ENCODE results near the gene PDCD1. TPM values are rescaled to one million over a fixed set of nuclear protein-coding genes. Genes with fewer than 3 reads are reported as not detected.
"Not testable (repeated sequence)": the region's sequence is repeated elsewhere in the genome, so short reads cannot be mapped to it uniquely, and the experiment has no call there.

PDCD1 gene
- total RNA-seq (2014; rRNA removed; shearing (Covaris generic)) = not detected in 2 replicates
- polyA plus RNA-seq (2016; fragmentation: Nextera tagmentation; extraction: Ambion mirVana) = not detected in 2 replicates

DNA sequence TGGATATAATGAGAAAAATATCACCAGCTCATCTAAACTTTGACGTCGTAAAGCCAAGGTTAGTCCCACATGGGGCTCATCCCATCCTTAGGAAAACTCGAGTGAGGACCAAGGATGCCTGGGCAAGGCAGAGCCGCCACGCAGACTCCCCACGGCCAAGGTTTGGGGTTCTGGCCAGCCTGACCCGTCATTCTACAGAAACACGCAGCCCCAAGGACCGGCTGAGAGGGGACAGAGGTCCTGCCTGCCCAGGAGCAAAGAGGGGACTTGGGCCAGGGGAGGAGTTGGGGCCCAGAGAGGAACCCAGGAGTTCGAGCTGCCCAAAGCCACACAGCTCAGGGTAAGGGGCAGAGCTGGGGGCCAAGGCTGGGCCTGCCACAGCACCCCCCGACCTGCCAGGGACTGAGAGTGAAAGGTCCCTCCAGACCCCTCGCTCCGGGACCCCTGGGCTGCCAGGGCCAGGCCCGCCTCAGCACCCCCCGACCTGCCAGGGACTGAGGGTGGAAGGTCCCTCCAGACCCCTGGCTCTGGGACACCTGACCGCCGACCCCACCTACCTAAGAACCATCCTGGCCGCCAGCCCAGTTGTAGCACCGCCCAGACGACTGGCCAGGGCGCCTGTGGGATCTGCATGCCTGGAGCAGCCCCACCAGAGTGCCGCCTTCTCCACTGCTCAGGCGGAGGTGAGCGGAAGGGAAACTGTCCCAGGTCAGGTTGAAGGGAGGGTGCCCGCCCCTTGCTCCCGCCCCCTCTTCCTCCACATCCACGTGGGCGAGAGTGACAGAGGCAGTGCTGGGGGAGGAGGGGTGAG, at the start of gene PDCD1:
Gene PDCD1 (minus strand): TSS at position 689 of the 811 bp plus-strand sequence. CDS start 56 bp downstream, at position 633.
- no peaks in the 10 kb centered on the region for H3K27me3 ChIP-seq (replicated peaks; ENCODE audit: insufficient read depth)
- in situ Hi-C loops (cut with MboI) = no loop called here

DNA sequence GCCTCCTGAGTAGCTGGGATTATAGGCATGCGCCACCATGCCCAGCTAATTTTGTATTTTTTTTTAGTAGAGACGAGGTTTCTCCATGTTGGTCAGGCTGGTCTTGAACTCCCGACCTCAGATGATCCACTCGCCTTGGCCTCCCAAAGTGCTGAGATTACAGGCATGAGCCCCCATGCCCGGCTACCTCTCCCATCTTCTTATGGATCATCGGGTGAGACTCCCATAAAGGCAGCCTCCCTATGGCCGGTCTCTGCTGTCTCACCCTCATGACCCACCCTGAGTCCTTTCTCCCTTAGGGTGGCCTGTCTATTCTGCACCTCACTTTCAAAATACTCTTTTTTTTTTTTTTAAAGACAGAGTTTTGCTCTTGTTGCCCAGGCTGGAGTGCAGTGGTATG, 49.1 kb upstream of the PDCD1 start:
- H3K27ac ChIP-seq; in situ Hi-C loops (cut with MboI); H3K4me3 ChIP-seq; H2AFZ ChIP-seq; H3K9me2 ChIP-seq (ENCODE audit: insufficient read depth); H4K20me1 ChIP-seq (ENCODE audit: insufficient read depth); H3K9ac ChIP-seq; H3K4me1 ChIP-seq (ENCODE audit: insufficient read depth); H3K36me3 ChIP-seq (ENCODE audit: low read depth); H3K79me2 ChIP-seq (ENCODE audit: insufficient read depth); H3K4me2 ChIP-seq (ENCODE audit: unreplicated experiment); H3F3A ChIP-seq (ENCODE audit: insufficient read depth); DNase-seq; H3K27me3 ChIP-seq (replicated peaks; ENCODE audit: insufficient read depth); H3K9me3 ChIP-seq (ENCODE audit: low read depth): not testable (repeated sequence)
- 82 to 83% methylated on average over 7 of the region's 7 CpGs for WGBS, 2 experiments (ENCODE audit: low coverage in 1 of 2, low lambda C conversion rate in 2 of 2, missing lambda C conversion rate in 2 of 2)

More for the DNA sequence above, at the start of gene PDCD1:
- Histone ChIP-seq H2AFZ (peak within 1 kb of the TSS; percentile 68), H3K27ac (no peak within 1 kb of the TSS), H3F3A (ENCODE audit: insufficient read depth) (no peaks in the 10 kb centered on the region), H3K9ac (peak within 1 kb of the TSS; percentile 55), H3K9me2 (ENCODE audit: insufficient read depth) (no peaks in the 10 kb centered on the region), H4K20me1 (ENCODE audit: insufficient read depth) (no peaks in the 10 kb centered on the region), H3K79me2 (ENCODE audit: insufficient read depth) (no peaks in the 10 kb centered on the region), H3K9me3 (ENCODE audit: low read depth) (no peaks in the 10 kb centered on the region), H3K4me2 (ENCODE audit: unreplicated experiment) (peak within 1 kb of the TSS; percentile 57), H3K36me3 (ENCODE audit: low read depth) (no peaks in the 10 kb centered on the region), H3K4me3 (peak within 1 kb of the TSS; percentile 49), H3K4me1 (ENCODE audit: insufficient read depth) (peaks cover 5% of the 10 kb centered on the region; the same call in 1 of the 2 replicates)
- TF ChIP-seq EZH2 (IDR thresholded peaks at IDR 0.05; ENCODE audit: insufficient read depth, poor library complexity, severe bottlenecking) = no peak
- no peak for TF ChIP-seq EZH2phosphoT487 (IDR thresholded peaks at IDR 0.05; ENCODE audit: insufficient read depth, low read depth)
- WGBS, 2 experiments (ENCODE audit: low coverage in 1 of 2, low lambda C conversion rate in 2 of 2, missing lambda C conversion rate in 2 of 2) = 78 to 79% methylated on average over 21 to 28 of the region's 28 CpGs
- DNase-seq = no peak

DNA sequence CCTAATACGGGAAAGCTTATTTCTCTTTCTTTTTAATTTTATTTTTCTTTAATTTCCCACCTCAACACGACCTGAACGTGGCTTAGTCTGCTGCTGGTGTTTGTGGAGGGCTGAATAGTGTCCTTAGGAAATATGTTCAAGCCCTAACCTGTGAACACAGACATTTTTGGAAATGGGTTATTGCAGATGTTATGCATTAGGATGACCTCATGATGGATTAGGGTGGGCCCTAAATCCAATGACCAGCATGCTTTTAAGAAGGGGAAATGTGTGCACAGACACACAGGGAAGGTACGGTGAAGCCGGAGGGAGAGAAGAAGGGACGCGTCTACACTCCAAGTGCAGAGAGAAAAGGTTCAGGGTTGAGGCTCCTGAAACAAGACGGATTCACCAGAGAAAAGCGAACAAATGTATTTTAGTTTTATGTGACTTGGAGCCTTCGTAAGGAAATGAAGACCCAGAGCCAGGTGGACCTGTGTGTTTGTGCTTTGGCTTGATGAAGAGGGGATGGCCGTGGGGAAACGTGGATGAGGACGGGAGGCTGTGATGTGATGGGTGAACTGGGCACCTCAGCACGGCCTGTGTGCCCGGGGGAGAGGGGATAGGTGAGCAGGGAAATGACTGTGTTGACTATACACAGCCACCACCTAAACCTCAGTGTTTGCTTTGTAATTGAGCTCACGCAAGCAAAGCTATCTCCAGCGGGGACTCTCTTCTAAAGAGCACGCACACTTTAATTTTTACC, 48.3 kb upstream of the PDCD1 start:
- no peak for DNase-seq
- Histone ChIP-seq H3K79me2 (ENCODE audit: insufficient read depth) (no peaks in the 10 kb centered on the region), H3K9me2 (ENCODE audit: insufficient read depth) (no peaks in the 10 kb centered on the region), H2AFZ (no peak overlapping the region), H3K4me1 (ENCODE audit: insufficient read depth) (no peaks in the 10 kb centered on the region), H3F3A (ENCODE audit: insufficient read depth) (no peaks in the 10 kb centered on the region), H3K9me3 (ENCODE audit: low read depth) (no peaks in the 10 kb centered on the region), H3K36me3 (ENCODE audit: low read depth) (no peaks in the 10 kb centered on the region), H3K4me2 (ENCODE audit: unreplicated experiment) (no peak overlapping the region), H3K27ac (no peak overlapping the region), H3K4me3 (no peak overlapping the region), H3K27me3 (replicated peaks; ENCODE audit: insufficient read depth) (no peaks in the 10 kb centered on the region; the same call in 1 of the 2 replicates), H3K9ac (no peak overlapping the region), H4K20me1 (ENCODE audit: insufficient read depth) (no peaks in the 10 kb centered on the region)
- TF ChIP-seq EZH2 (IDR thresholded peaks at IDR 0.05; ENCODE audit: insufficient read depth, poor library complexity, severe bottlenecking) = no peak
- TF ChIP-seq EZH2phosphoT487 (IDR thresholded peaks at IDR 0.05; ENCODE audit: insufficient read depth, low read depth) = no peak
- in situ Hi-C loops (cut with MboI) = no loop called here
- WGBS, 2 experiments (ENCODE audit: low coverage in 1 of 2, low lambda C conversion rate in 2 of 2, missing lambda C conversion rate in 2 of 2) = 81% methylated on average over 18 of the region's 18 CpGs

- H3K79me2 ChIP-seq (ENCODE audit: insufficient read depth); H4K20me1 ChIP-seq (ENCODE audit: insufficient read depth); H3F3A ChIP-seq (ENCODE audit: insufficient read depth); H3K9ac ChIP-seq; H3K4me2 ChIP-seq (ENCODE audit: unreplicated experiment); H3K36me3 ChIP-seq (ENCODE audit: low read depth); H3K9me3 ChIP-seq (ENCODE audit: low read depth); in situ Hi-C loops (cut with MboI); H3K27ac ChIP-seq; H3K27me3 ChIP-seq (replicated peaks; ENCODE audit: insufficient read depth); H2AFZ ChIP-seq; H3K4me1 ChIP-seq (ENCODE audit: insufficient read depth); H3K9me2 ChIP-seq (ENCODE audit: insufficient read depth); H3K4me3 ChIP-seq; DNase-seq: not testable (repeated sequence)
- 78 to 83% methylated on average over 5 of the region's 5 CpGs for WGBS, 2 experiments (ENCODE audit: low coverage in 1 of 2, low lambda C conversion rate in 2 of 2, missing lambda C conversion rate in 2 of 2)
Observed at GRCh38 chr2:241906378-241906770, 47.7 kb upstream of the PDCD1 start.
